GM12873 (cell line): ENCODE data around the gene TAAR1.

Experiments used
- CTCF ChIP-seq: IDR thresholded peaks from 2 replicates; pipeline ENCODE4 v1.5.1; 2012; ENCODE audit warnings: low read depth, mild to moderate bottlenecking, moderate library complexity, low read length, control low read depth; ENCODE audit not compliant: insufficient read depth; ENCODE audit errors: missing control alignments

The TAAR1 gene

GRCh38 chr6:132661906-132662305 is 2.9 kb upstream of the TAAR1 start:
- TF ChIP-seq CTCF = no peak

- TF ChIP-seq CTCF = no peak
These were observed 7.9 kb downstream of the TAAR1 start for GRCh38 chr6:132651062-132651461.

GRCh38 chr6:132650429-132650828 is 8.6 kb downstream of the TAAR1 start:
- no peak for TF ChIP-seq CTCF

- no peak for TF ChIP-seq CTCF
These were observed 10.2 kb downstream of the TAAR1 start for GRCh38 chr6:132648828-132649227.

GRCh38 chr6:132648356-132648755 is 10.6 kb downstream of the TAAR1 start:
- TF ChIP-seq CTCF = no peak

- no peak for TF ChIP-seq CTCF
These were observed 15.4 kb downstream of the TAAR1 start for GRCh38 chr6:132643547-132643946.

- no peak for TF ChIP-seq CTCF
These were observed 24.2 kb downstream of the TAAR1 start for GRCh38 chr6:132634796-132635195.
